Measurements from ENCODE around the gene PRKG1. TPM values are rescaled to one million over a fixed set of nuclear protein-coding genes. Genes with fewer than 3 reads are reported as not detected.
A peak's percentile ranks its signal among the peaks of the same experiment; 100 is the strongest.

Gene PRKG1
- total RNA-seq, 1 donor = 19.5 TPM

- TF ChIP-seq CTCF (IDR thresholded peaks at IDR 0.05; ENCODE audit: extremely low read depth, low read depth, low read length) = no peak
- Histone ChIP-seq H3K9me3 (ENCODE audit: low read depth, low read length) (no peaks in the 10 kb centered on the region), H3K4me1 (ENCODE audit: insufficient read depth, low read length) (no peaks in the 10 kb centered on the region), H3K27ac (ENCODE audit: low read depth, low read length) (no peak overlapping the region), H3K36me3 (ENCODE audit: insufficient read depth, low read length) (no peaks in the 10 kb centered on the region), H4K20me1 (ENCODE audit: insufficient read depth, low read length) (no peaks in the 10 kb centered on the region), H3K79me2 (ENCODE audit: insufficient read depth, low read length) (no peaks in the 10 kb centered on the region), H2AFZ (ENCODE audit: low read length) (no peak overlapping the region), H3K4me3 (ENCODE audit: insufficient read depth, low read length) (no peak overlapping the region), H3K27me3 (ENCODE audit: insufficient read depth, low read length) (no peaks in the 10 kb centered on the region), H3K4me2 (ENCODE audit: insufficient read depth, low read length) (no peak overlapping the region)
- no peak for DNase-seq (ENCODE audit: insufficient read length, low spot score, missing footprints)
Measured at GRCh38 chr10:52028523-52028858, 954.2 kb downstream of the PRKG1 start.

DNA sequence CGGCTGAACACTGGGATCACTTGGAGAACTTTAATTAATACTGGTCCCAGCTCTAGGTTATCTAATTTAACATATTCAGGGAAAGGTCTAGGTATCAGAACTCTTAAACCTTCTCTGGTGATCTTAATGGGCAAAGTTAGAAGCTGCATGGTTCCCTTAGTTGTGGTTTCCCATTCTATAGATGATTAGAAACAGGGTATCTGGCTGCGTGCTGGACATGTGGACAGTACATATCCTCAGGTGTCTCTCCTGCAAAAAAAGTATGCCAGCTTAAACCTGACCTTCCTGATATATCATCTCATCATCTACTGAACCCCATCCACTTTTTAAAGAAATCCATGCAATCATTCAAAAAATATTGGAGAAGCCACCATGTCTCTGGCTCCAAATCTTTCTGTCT is 955.3 kb downstream of the PRKG1 start:
- H3K27ac ChIP-seq (ENCODE audit: low read depth, low read length) = no peak overlapping the region
- no peak for TF ChIP-seq CTCF (IDR thresholded peaks at IDR 0.05; ENCODE audit: extremely low read depth, low read depth, low read length)
- DNase-seq (ENCODE audit: insufficient read length, low spot score, missing footprints) = peak; percentile 5

DNA sequence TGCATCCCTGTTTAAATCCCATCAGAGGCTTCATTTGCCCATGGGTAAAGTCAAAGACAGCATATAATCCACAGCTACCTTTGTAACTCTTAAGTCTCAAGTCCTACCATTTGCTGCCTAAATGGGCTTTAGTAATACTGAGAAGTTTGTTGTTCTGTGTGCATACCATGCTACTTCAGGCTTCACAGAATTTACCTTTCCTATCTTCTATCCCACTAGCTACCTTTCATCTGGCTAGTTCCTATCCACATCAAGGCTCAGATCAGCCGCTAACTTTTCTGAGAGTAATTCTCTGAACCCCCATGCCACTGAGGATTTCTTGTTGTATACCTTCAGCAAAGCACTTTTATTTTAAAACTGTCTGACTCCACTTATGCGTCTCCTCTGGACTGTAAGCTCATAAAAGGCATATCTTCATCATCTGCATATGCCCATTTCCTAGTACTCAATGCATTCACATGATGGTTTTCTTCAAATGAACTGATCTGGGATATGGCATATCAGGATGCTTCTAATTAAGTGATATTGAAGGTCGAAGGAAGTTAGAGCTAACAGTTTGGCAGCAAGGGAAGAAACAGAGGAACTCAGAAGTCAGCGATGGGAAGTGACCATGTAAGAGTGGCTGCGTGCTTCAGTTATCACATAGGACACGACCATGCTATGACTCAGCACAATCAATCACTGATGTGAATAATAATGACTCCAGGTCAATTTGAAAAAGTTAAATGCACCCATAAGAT is 955.9 kb downstream of the PRKG1 start:
- Histone ChIP-seq H3K27me3 (ENCODE audit: insufficient read depth, low read length) (no peaks in the 10 kb centered on the region), H3K4me3 (ENCODE audit: insufficient read depth, low read length) (no peak overlapping the region), H3K4me2 (ENCODE audit: insufficient read depth, low read length) (no peak overlapping the region), H3K9me3 (ENCODE audit: low read depth, low read length) (no peaks in the 10 kb centered on the region), H3K79me2 (ENCODE audit: insufficient read depth, low read length) (no peaks in the 10 kb centered on the region), H3K36me3 (ENCODE audit: insufficient read depth, low read length) (no peaks in the 10 kb centered on the region), H3K27ac (ENCODE audit: low read depth, low read length) (no peak overlapping the region), H4K20me1 (ENCODE audit: insufficient read depth, low read length) (no peaks in the 10 kb centered on the region), H2AFZ (ENCODE audit: low read length) (no peak overlapping the region), H3K4me1 (ENCODE audit: insufficient read depth, low read length) (no peaks in the 10 kb centered on the region)
- DNase-seq (ENCODE audit: insufficient read length, low spot score, missing footprints) = no peak
- no peak for TF ChIP-seq CTCF (IDR thresholded peaks at IDR 0.05; ENCODE audit: extremely low read depth, low read depth, low read length)

More for the DNA sequence above, 955.3 kb downstream of the PRKG1 start:
- no peaks in the 10 kb centered on the region for H3K36me3 ChIP-seq (ENCODE audit: insufficient read depth, low read length)
- no peak overlapping the region for H3K4me2 ChIP-seq (ENCODE audit: insufficient read depth, low read length)
- H3K4me1 ChIP-seq (ENCODE audit: insufficient read depth, low read length) = no peaks in the 10 kb centered on the region
- H4K20me1 ChIP-seq (ENCODE audit: insufficient read depth, low read length) = no peaks in the 10 kb centered on the region
- no peak overlapping the region for H3K4me3 ChIP-seq (ENCODE audit: insufficient read depth, low read length)
- no peaks in the 10 kb centered on the region for H3K79me2 ChIP-seq (ENCODE audit: insufficient read depth, low read length)
- no peaks in the 10 kb centered on the region for H3K27me3 ChIP-seq (ENCODE audit: insufficient read depth, low read length)
- no peak overlapping the region for H2AFZ ChIP-seq (ENCODE audit: low read length)
- H3K9me3 ChIP-seq (ENCODE audit: low read depth, low read length) = no peaks in the 10 kb centered on the region

GRCh38 chr10:52030975-52031374 is 956.7 kb downstream of the PRKG1 start:
- H3K27me3 ChIP-seq (ENCODE audit: insufficient read depth, low read length) = no peaks in the 10 kb centered on the region
- peak; percentile 11 for DNase-seq (ENCODE audit: insufficient read length, low spot score, missing footprints)
- no peaks in the 10 kb centered on the region for H3K4me1 ChIP-seq (ENCODE audit: insufficient read depth, low read length)
- H2AFZ ChIP-seq (ENCODE audit: low read length) = no peak overlapping the region
- H3K27ac ChIP-seq (ENCODE audit: low read depth, low read length) = no peak overlapping the region
- no peaks in the 10 kb centered on the region for H3K36me3 ChIP-seq (ENCODE audit: insufficient read depth, low read length)
- H3K9me3 ChIP-seq (ENCODE audit: low read depth, low read length) = no peaks in the 10 kb centered on the region
- no peaks in the 10 kb centered on the region for H4K20me1 ChIP-seq (ENCODE audit: insufficient read depth, low read length)
- no peak overlapping the region for H3K4me2 ChIP-seq (ENCODE audit: insufficient read depth, low read length)
- H3K4me3 ChIP-seq (ENCODE audit: insufficient read depth, low read length) = no peak overlapping the region
- TF ChIP-seq CTCF (IDR thresholded peaks at IDR 0.05; ENCODE audit: extremely low read depth, low read depth, low read length) = no peak
- H3K79me2 ChIP-seq (ENCODE audit: insufficient read depth, low read length) = no peaks in the 10 kb centered on the region
